Loucy (cell line): Measurements from ENCODE around the gene FMNL1.

Experiments used
- H2AFZ ChIP-seq: fragments of 200-600 bp; sonication (generic); 2 replicates; pipeline ENCODE4 v1.6.0; 2016; ENCODE audit warnings: antibody characterized with exemption, mild to moderate bottlenecking, low read length, moderate library complexity
- H3F3A ChIP-seq: fragments of 200-600 bp; 2 replicates; pipeline ENCODE4 v1.6.0; 2016; ENCODE audit warnings: antibody characterized with exemption, low read depth, mild to moderate bottlenecking
- H3K27me3 ChIP-seq: fragments of 200-600 bp; sonication (generic); 2 replicates; pipeline ENCODE4 v1.6.1; 2014; ENCODE audit warnings: low read length, mild to moderate bottlenecking; ENCODE audit not compliant: insufficient read depth, poor library complexity, severe bottlenecking
- H3K36me3 ChIP-seq: fragments of 200-600 bp; sonication (generic); 2 replicates; pipeline ENCODE4 v1.6.1; 2016; ENCODE audit warnings: low read length; ENCODE audit not compliant: insufficient read depth
- H3K4me1 ChIP-seq: fragments of 200-600 bp; sonication (generic); 2 replicates; pipeline ENCODE4 v1.5.1; 2014; ENCODE audit warnings: low read length, mild to moderate bottlenecking; ENCODE audit not compliant: insufficient read depth, poor library complexity, severe bottlenecking
- H3K4me2 ChIP-seq: fragments of 200-600 bp; sonication (generic); 2 replicates; pipeline ENCODE4 v1.6.0; 2014; ENCODE audit warnings: antibody characterized with exemption, low read length, low read depth, mild to moderate bottlenecking; ENCODE audit not compliant: poor library complexity, severe bottlenecking
- H3K4me3 ChIP-seq: fragments of 200-600 bp; sonication (generic); 2 replicates; pipeline ENCODE4 v1.5.1; 2014; ENCODE audit warnings: low read length, mild to moderate bottlenecking, mixed read lengths; ENCODE audit not compliant: poor library complexity, severe bottlenecking
- H3K79me2 ChIP-seq: fragments of 200-600 bp; sonication (generic); 2 replicates; pipeline ENCODE4 v1.6.1; 2014; ENCODE audit warnings: low read length; ENCODE audit not compliant: insufficient read depth
- H3K9ac ChIP-seq: fragments of 200-600 bp; sonication (generic); 2 replicates; pipeline ENCODE4 v1.6.0; 2014; ENCODE audit warnings: mild to moderate bottlenecking, low read depth, low read length, moderate library complexity; ENCODE audit not compliant: poor library complexity, severe bottlenecking
- H3K9me2 ChIP-seq: fragments of 200-600 bp; sonication (generic); replicated peaks from 2 replicates; pipeline ENCODE4 v1.6.1; 2016; ENCODE audit warnings: low read depth, low read length, mixed read lengths
- H3K9me3 ChIP-seq: fragments of 200-600 bp; sonication (generic); 2 replicates; pipeline ENCODE4 v1.6.1; 2014; ENCODE audit warnings: mild to moderate bottlenecking, antibody characterized with exemption, low read length, low read depth; ENCODE audit not compliant: insufficient read depth
- H4K20me1 ChIP-seq: fragments of 200-600 bp; sonication (generic); 2 replicates; pipeline ENCODE4 v1.6.0; 2014; ENCODE audit warnings: antibody characterized with exemption, low read length, mild to moderate bottlenecking; ENCODE audit not compliant: insufficient read depth, poor library complexity, severe bottlenecking
- CTCF ChIP-seq: fragments of 200-600 bp; sonication (generic); conservative IDR thresholded peaks from 2 replicates; pipeline ENCODE4 v1.5.1; 2014; ENCODE audit warnings: mild to moderate bottlenecking, antibody characterized with exemption, low read length
- EZH2phosphoT487 ChIP-seq: fragments of 200-600 bp; IDR thresholded peaks from 2 replicates; pipeline ENCODE4 v1.6.1; 2018; ENCODE audit warnings: antibody characterized with exemption, mild to moderate bottlenecking, moderate library complexity, borderline replicate concordance

FMNL1 gene

GRCh38 chr17:45256114-45256966 is 34.7 kb downstream of the FMNL1 start:
- no peaks in the 10 kb centered on the region for H3K9me3 ChIP-seq
- H2AFZ ChIP-seq: no peak overlapping the region
- no peaks in the 10 kb centered on the region for H3K9me2 ChIP-seq
- TF ChIP-seq EZH2phosphoT487 (no peak), CTCF (peak; percentile 51)
- H3F3A ChIP-seq: 0 out of 2 replicates have a peak, but pooled peaks cover 2% of the 10 kb centered on the region
- no peaks in the 10 kb centered on the region for H3K36me3 ChIP-seq
- H3K79me2 ChIP-seq: no peaks in the 10 kb centered on the region
- no peaks in the 10 kb centered on the region for H3K27me3 ChIP-seq
- peaks cover 27% of the 10 kb centered on the region for H3K4me1 ChIP-seq
- H3K4me3 ChIP-seq: peak overlapping the region; percentile 27
- peak overlapping the region; percentile 54 for H3K4me2 ChIP-seq
- peak overlapping the region; percentile 54 for H3K9ac ChIP-seq
- H4K20me1 ChIP-seq: no peaks in the 10 kb centered on the region

GRCh38 chr17:45257115-45257514 is 35.4 kb downstream of the FMNL1 start:
- Histone ChIP-seq H3K27me3 (no peaks in the 10 kb centered on the region), H3K4me3 (no peak overlapping the region), H3K36me3 (no peaks in the 10 kb centered on the region), H3K9ac (peak overlapping the region; percentile 49), H3K79me2 (no peaks in the 10 kb centered on the region), H2AFZ (no peak overlapping the region), H4K20me1 (no peaks in the 10 kb centered on the region), H3F3A (no peaks in the 10 kb centered on the region), H3K9me2 (no peaks in the 10 kb centered on the region), H3K4me1 (peaks cover 29% of the 10 kb centered on the region), H3K9me3 (no peaks in the 10 kb centered on the region), H3K4me2 (peak overlapping the region; percentile 54)
- TF ChIP-seq EZH2phosphoT487: no peak
- TF ChIP-seq CTCF: no peak

- Histone ChIP-seq H3K9me3 (no peaks in the 10 kb centered on the region), H3K4me2 (no peak overlapping the region), H3K9ac (no peak overlapping the region), H2AFZ (no peak overlapping the region), H3K9me2 (no peaks in the 10 kb centered on the region), H3K4me1 (peaks cover 29% of the 10 kb centered on the region), H3K79me2 (no peaks in the 10 kb centered on the region), H3K4me3 (no peak overlapping the region), H3F3A (no peaks in the 10 kb centered on the region), H4K20me1 (no peaks in the 10 kb centered on the region), H3K27me3 (no peaks in the 10 kb centered on the region), H3K36me3 (peaks cover 2% of the 10 kb centered on the region; the same call in 1 of the 2 replicates)
- no peak for TF ChIP-seq EZH2phosphoT487
- no peak for TF ChIP-seq CTCF
Measured at GRCh38 chr17:45258981-45259380, 37.3 kb downstream of the FMNL1 start.
